Measurements from ENCODE around the gene BMP2K.
"Not testable (repeated sequence)": the region's sequence is repeated elsewhere in the genome, so short reads cannot be mapped to it uniquely, and the experiment has no call there.

The BMP2K gene

GRCh38 chr4:78902298-78902697 lies 126.1 kb downstream of the BMP2K start:
- H3K36me3 ChIP-seq (ENCODE audit: insufficient read depth, low read length): peaks cover 3% of the 10 kb centered on the region; the same call in 1 of the 2 replicates
- no peaks in the 10 kb centered on the region for H3F3A ChIP-seq (ENCODE audit: low read depth)
- TF ChIP-seq EZH2phosphoT487 (IDR thresholded peaks at IDR 0.05; ENCODE audit: borderline replicate concordance) (no peak), CTCF (conservative IDR thresholded peaks at IDR 0.05; ENCODE audit: low read length) (no peak)

GRCh38 chr4:78904143-78904542 lies 128.0 kb downstream of the BMP2K start:
- Histone ChIP-seq H3K4me2 (ENCODE audit: low read depth, low read length, poor library complexity, severe bottlenecking) (no peak overlapping the region), H2AFZ (ENCODE audit: low read length) (no peak overlapping the region), H3K9ac (ENCODE audit: low read depth, low read length, poor library complexity, severe bottlenecking) (no peak overlapping the region), H3K27me3 (ENCODE audit: insufficient read depth, low read length, poor library complexity, severe bottlenecking) (no peaks in the 10 kb centered on the region), H3K36me3 (ENCODE audit: insufficient read depth, low read length) (peaks cover 7% of the 10 kb centered on the region; the same call in 1 of the 2 replicates), H4K20me1 (ENCODE audit: insufficient read depth, low read length, poor library complexity, severe bottlenecking) (no peaks in the 10 kb centered on the region), H3K4me1 (ENCODE audit: insufficient read depth, low read length, poor library complexity, severe bottlenecking) (no peaks in the 10 kb centered on the region), H3F3A (ENCODE audit: low read depth) (no peaks in the 10 kb centered on the region), H3K79me2 (ENCODE audit: insufficient read depth, low read length) (no peaks in the 10 kb centered on the region), H3K4me3 (ENCODE audit: low read length, poor library complexity, severe bottlenecking) (no peak overlapping the region), H3K9me3 (ENCODE audit: insufficient read depth, low read depth, low read length) (no peaks in the 10 kb centered on the region), H3K9me2 (replicated peaks; ENCODE audit: low read depth, low read length) (no peaks in the 10 kb centered on the region)
- TF ChIP-seq CTCF (conservative IDR thresholded peaks at IDR 0.05; ENCODE audit: low read length): no peak
- TF ChIP-seq EZH2phosphoT487 (IDR thresholded peaks at IDR 0.05; ENCODE audit: borderline replicate concordance): no peak

More at GRCh38 chr4:78902298-78902697, 126.1 kb downstream of the BMP2K start:
- H3K79me2 ChIP-seq (ENCODE audit: insufficient read depth, low read length): no peaks in the 10 kb centered on the region
- no peaks in the 10 kb centered on the region for H4K20me1 ChIP-seq (ENCODE audit: insufficient read depth, low read length, poor library complexity, severe bottlenecking)
- no peaks in the 10 kb centered on the region for H3K4me1 ChIP-seq (ENCODE audit: insufficient read depth, low read length, poor library complexity, severe bottlenecking)
- H2AFZ ChIP-seq (ENCODE audit: low read length): no peak overlapping the region
- H3K4me2 ChIP-seq (ENCODE audit: low read depth, low read length, poor library complexity, severe bottlenecking): no peak overlapping the region
- no peak overlapping the region for H3K4me3 ChIP-seq (ENCODE audit: low read length, poor library complexity, severe bottlenecking)
- no peaks in the 10 kb centered on the region for H3K9me2 ChIP-seq (replicated peaks; ENCODE audit: low read depth, low read length)
- H3K9ac ChIP-seq (ENCODE audit: low read depth, low read length, poor library complexity, severe bottlenecking): no peak overlapping the region
- H3K27me3 ChIP-seq (ENCODE audit: insufficient read depth, low read length, poor library complexity, severe bottlenecking): no peaks in the 10 kb centered on the region
- H3K9me3 ChIP-seq (ENCODE audit: insufficient read depth, low read depth, low read length): no peaks in the 10 kb centered on the region

DNA sequence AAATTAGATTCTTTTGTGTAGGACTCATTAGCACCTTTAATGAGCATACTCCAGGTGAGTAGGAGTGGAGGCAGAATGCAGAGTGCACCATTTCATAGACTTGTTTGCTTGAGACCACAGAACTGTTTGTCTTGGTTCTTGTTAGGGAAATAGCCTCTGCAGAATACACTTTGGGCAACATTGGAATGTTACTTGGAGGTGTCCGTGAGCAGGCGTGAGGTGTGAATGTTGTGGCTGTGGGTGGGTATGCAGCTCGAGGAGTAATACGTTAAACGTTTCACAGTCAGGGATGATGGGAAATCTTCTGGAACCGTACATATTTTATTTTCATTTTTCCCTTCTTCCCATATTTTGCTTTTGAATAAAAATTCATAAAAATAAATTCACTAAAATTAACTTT lies 131.5 kb downstream of the BMP2K start:
- TF ChIP-seq CTCF (conservative IDR thresholded peaks at IDR 0.05; ENCODE audit: low read length) (no peak), EZH2phosphoT487 (IDR thresholded peaks at IDR 0.05; ENCODE audit: borderline replicate concordance) (no peak)
- Histone ChIP-seq H3K9me2 (replicated peaks; ENCODE audit: low read depth, low read length) (no peaks in the 10 kb centered on the region), H3K4me3 (ENCODE audit: low read length, poor library complexity, severe bottlenecking) (no peak overlapping the region), H4K20me1 (ENCODE audit: insufficient read depth, low read length, poor library complexity, severe bottlenecking) (no peaks in the 10 kb centered on the region), H2AFZ (ENCODE audit: low read length) (no peak overlapping the region), H3K79me2 (ENCODE audit: insufficient read depth, low read length) (no peaks in the 10 kb centered on the region), H3F3A (ENCODE audit: low read depth) (no peaks in the 10 kb centered on the region), H3K36me3 (ENCODE audit: insufficient read depth, low read length) (peaks cover 27% of the 10 kb centered on the region; the same call in 1 of the 2 replicates), H3K4me2 (ENCODE audit: low read depth, low read length, poor library complexity, severe bottlenecking) (no peak overlapping the region), H3K27me3 (ENCODE audit: insufficient read depth, low read length, poor library complexity, severe bottlenecking) (no peaks in the 10 kb centered on the region), H3K9ac (ENCODE audit: low read depth, low read length, poor library complexity, severe bottlenecking) (no peak overlapping the region), H3K9me3 (ENCODE audit: insufficient read depth, low read depth, low read length) (no peaks in the 10 kb centered on the region), H3K4me1 (ENCODE audit: insufficient read depth, low read length, poor library complexity, severe bottlenecking) (no peaks in the 10 kb centered on the region)

DNA sequence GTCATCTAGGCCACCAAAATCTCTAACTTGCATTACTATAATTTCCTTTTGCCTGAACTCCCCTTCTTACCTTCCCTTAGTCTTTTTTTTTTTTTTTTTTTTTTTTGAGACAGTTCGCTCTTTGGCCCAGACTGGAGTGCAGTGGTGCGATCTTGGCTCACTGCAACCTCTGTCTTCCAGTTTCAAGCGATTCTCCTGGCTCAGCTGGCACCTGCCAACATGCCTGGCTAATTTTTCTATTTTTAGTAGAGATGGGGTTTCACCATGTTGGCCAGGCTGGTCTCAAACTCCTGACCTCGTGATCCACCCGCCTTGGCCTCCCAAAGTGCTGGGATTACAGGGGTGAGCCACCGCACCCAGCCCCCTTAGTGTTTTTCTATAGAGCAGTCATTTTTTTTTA lies 132.8 kb downstream of the BMP2K start:
- H4K20me1 ChIP-seq (ENCODE audit: insufficient read depth, low read length, poor library complexity, severe bottlenecking); H3K4me3 ChIP-seq (ENCODE audit: low read length, poor library complexity, severe bottlenecking); H3K4me1 ChIP-seq (ENCODE audit: insufficient read depth, low read length, poor library complexity, severe bottlenecking); H2AFZ ChIP-seq (ENCODE audit: low read length); H3K79me2 ChIP-seq (ENCODE audit: insufficient read depth, low read length); H3K9me2 ChIP-seq (replicated peaks; ENCODE audit: low read depth, low read length); H3K27me3 ChIP-seq (ENCODE audit: insufficient read depth, low read length, poor library complexity, severe bottlenecking); H3K4me2 ChIP-seq (ENCODE audit: low read depth, low read length, poor library complexity, severe bottlenecking); H3K9ac ChIP-seq (ENCODE audit: low read depth, low read length, poor library complexity, severe bottlenecking); H3K9me3 ChIP-seq (ENCODE audit: insufficient read depth, low read depth, low read length); H3F3A ChIP-seq (ENCODE audit: low read depth): not testable (repeated sequence)
- peaks cover 28% of the 10 kb centered on the region; the same call in 1 of the 2 replicates for H3K36me3 ChIP-seq (ENCODE audit: insufficient read depth, low read length)

All from Loucy (cell line).